GM12878 (cell line): ENCODE measurements around the gene SLC39A6. TPM values are rescaled to one million over a fixed set of nuclear protein-coding genes. Genes with fewer than 3 reads are reported as not detected.
A peak's percentile ranks its signal among the peaks of the same experiment; 100 is the strongest.

Experiments
- BHLHE40 ChIP-seq, 2 experiments: fragments of 450-650 bp in 1 of 2; IDR thresholded peaks; 2 replicates each; pipeline ENCODE4 v1.6.1; 2011 to 2017; ENCODE audit warnings: low read depth in 2 of 2, borderline replicate concordance in 1 of 2, improper control_type of control experiment in 1 of 2, low read length in 1 of 2, mild to moderate bottlenecking in 1 of 2
- ETV6 ChIP-seq, 2 experiments: fragments of 450-650 bp in 1 of 2; IDR thresholded peaks in 1 of 2; conservative IDR thresholded peaks in 1 of 2; 2 replicates each; pipeline ENCODE4 v1.6.1; 2014; ENCODE audit warnings: antibody characterized with exemption in 1 of 2, borderline replicate concordance in 1 of 2, low read depth in 1 of 2, mild to moderate bottlenecking in 1 of 2, moderate library complexity in 1 of 2
- GATAD2B ChIP-seq: fragments of 450-650 bp; conservative IDR thresholded peaks from 2 replicates; pipeline ENCODE4 v1.6.1; 2017; ENCODE audit warnings: low read depth, mild to moderate bottlenecking, moderate library complexity
- KAT2A ChIP-seq: conservative IDR thresholded peaks from 2 replicates; pipeline ENCODE4 v1.6.1; 2011; ENCODE audit warnings: low read depth, low read length; ENCODE audit not compliant: control insufficient read depth
- MEF2A ChIP-seq: IDR thresholded peaks from 2 replicates; pipeline ENCODE4 v1.6.1; 2011; ENCODE audit warnings: low read depth, mild to moderate bottlenecking, low read length, moderate library complexity; ENCODE audit not compliant: insufficient read depth
- PAX8 ChIP-seq: fragments of 450-650 bp; IDR thresholded peaks from 2 replicates; pipeline ENCODE4 v1.6.1; 2017; ENCODE audit warnings: mild to moderate bottlenecking, moderate library complexity
- POLR2AphosphoS2 ChIP-seq: IDR thresholded peaks from 2 replicates; pipeline ENCODE4 v1.6.1; 2011; ENCODE audit warnings: low read depth, mild to moderate bottlenecking, low read length, improper control_type of control experiment, moderate library complexity
- SPI1 ChIP-seq: IDR thresholded peaks from 2 replicates; pipeline ENCODE4 v1.6.1; 2011; ENCODE audit warnings: low read depth, mild to moderate bottlenecking, low read length, moderate library complexity, borderline replicate concordance; ENCODE audit not compliant: insufficient read depth
- STAT3 ChIP-seq: IDR thresholded peaks from 2 replicates; pipeline ENCODE4 v1.6.1; 2011; ENCODE audit warnings: low read depth, low read length, improper control_type of control experiment
- TCF3 ChIP-seq: IDR thresholded peaks from 2 replicates; pipeline ENCODE4 v1.6.1; 2012; ENCODE audit warnings: low read depth, mild to moderate bottlenecking, low read length, borderline replicate concordance; ENCODE audit not compliant: insufficient read depth
- ZBED1 ChIP-seq: IDR thresholded peaks from 2 replicates; pipeline ENCODE4 v1.6.1; 2016; ENCODE audit warnings: borderline replicate concordance
- ZBTB4 ChIP-seq: fragments of 450-650 bp; formaldehyde crosslinking; IDR thresholded peaks from 2 replicates; pipeline ENCODE4 v1.4.0; 2022; ENCODE audit warnings: mild to moderate bottlenecking, moderate library complexity
- ZNF207 ChIP-seq: fragments of 450-650 bp; IDR thresholded peaks from 2 replicates; pipeline ENCODE4 v1.6.1; 2014; ENCODE audit warnings: antibody characterized with exemption, mild to moderate bottlenecking, borderline replicate concordance
- polyA plus RNA-seq, 11 experiments: library from polyadenylated mRNA; depleted of rRNA in 4 of 11; unstranded in 6 of 11; stranded (reverse) in 5 of 11; fragments of >200 nt; fragmentation: Nextera tagmentation in 4 of 11; fragmentation: Illumina TruSeq in 1 of 11; extraction: Ambion mirVana in 4 of 11; extraction: Trizol in 1 of 11; gene quantifications; 1 replicate in 1 of 11; 2 replicates in 10 of 11; pipeline versions ENCODE4 v1.2.1 to v1.2.3, GENCODE V29; 2011 to 2016; ENCODE audit warnings: inconsistent platforms in 2 of 11, missing spikeins in 2 of 11, low read depth in 1 of 11
- total RNA-seq, 4 experiments: library from RNA; depleted of rRNA in 3 of 4; stranded (reverse); fragments of >200 nt in 3 of 4; fragmentation: Illumina TruSeq in 1 of 4; extraction: Trizol in 1 of 4; gene quantifications; 2 replicates each; pipeline versions ENCODE4 v1.2.1 to v1.2.3, GENCODE V29; 2013 to 2021

Gene SLC39A6
- total and polyA plus RNA-seq, 10 of the 15 experiments (the other 5 are each of a cell fraction or from before 2014, with no cell fraction given), result 12.4 to 65.9 (median 41.3) TPM

- TF ChIP-seq ZBTB4 (CRISPR knock-in tag) (no peak), ZNF207 (peak; percentile 84), KAT2A (no peak), STAT3 (no peak), ZBED1 (no peak), POLR2AphosphoS2 (0 out of 2 replicates have a peak, but pooled peaks have one; percentile 55), GATAD2B (peak; percentile 98), SPI1 (peak; percentile 83), MEF2A (no peak), ETV6 (conservative IDR thresholded peaks at IDR 0.05 in 1 of 2, IDR thresholded peaks at IDR 0.05 in 1 of 2; ENCODE audit: borderline replicate concordance in 1 of 2, low read depth in 1 of 2) (no peak), TCF3 (peak; percentile 39; the same call in 1 of the 2 replicates), BHLHE40 (IDR thresholded peaks at IDR 0.05; ENCODE audit: borderline replicate concordance in 1 of 2, low read depth in 2 of 2, low read length in 1 of 2) (peak; percentile 92 to 96), PAX8 (no peak)
- TF ChIP-seq, all 136 proteins: peak for 63
These were observed at the start of gene SLC39A6, which contains the start of gene ELP2 (continued) for GRCh38 chr18:36129300-36130038.
